NCI-H1048 (cell line): Measurements from ENCODE around the gene C10orf120.

Source experiments
- DNase-seq: peaks from one replicate; lab custom pipeline; 2025; lab: John Stamatoyannopoulos, UW

Gene C10orf120

GRCh38 chr10:122703483-122704448 lies 4.1 kb upstream of the C10orf120 start:
- DNase-seq: no peak

DNA sequence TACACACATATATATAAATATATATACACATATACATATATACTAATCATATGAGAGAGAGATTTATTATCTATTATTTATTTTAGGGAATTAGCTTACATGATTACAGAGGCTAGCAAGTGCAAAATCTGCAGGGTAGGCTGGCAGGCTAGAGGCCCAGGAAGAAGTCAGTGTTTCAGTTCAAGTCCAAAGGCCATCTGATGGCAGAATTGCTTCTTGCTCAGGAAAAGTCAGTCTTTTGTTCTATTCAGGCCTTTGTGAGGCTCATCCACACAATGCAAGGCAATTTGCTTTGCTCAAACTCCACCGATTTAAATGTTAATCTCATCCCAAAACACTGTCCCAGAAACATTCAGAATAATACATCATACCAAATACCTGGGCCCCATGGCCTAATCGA lies 2.6 kb upstream of the C10orf120 start:
- no peak for DNase-seq

- DNase-seq: no peak
These were observed 2.0 kb upstream of the C10orf120 start for GRCh38 chr10:122701652-122702051.

GRCh38 chr10:122696687-122697086 lies 3.0 kb downstream of the C10orf120 start:
- no peak for DNase-seq

DNA sequence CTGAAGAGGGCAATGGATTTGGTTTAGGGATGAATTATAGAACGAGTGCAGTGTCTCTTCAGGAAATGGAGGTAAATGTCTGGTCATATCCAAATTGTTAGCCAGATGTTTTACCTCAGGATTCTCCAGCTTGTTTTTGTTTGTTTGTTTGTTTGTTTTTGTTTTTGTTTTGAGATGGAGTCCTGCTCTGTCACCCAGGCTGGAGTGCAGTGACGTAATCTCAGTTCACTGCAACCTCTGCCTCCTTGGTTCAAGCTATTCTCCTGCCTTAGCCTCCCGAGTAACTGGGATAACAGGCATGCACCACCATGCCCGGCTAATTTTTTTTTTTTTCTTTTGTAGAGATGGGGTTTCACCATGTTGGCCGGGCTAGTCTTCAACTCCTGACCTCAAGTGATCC lies 6.9 kb downstream of the C10orf120 start:
- no peak for DNase-seq

DNA sequence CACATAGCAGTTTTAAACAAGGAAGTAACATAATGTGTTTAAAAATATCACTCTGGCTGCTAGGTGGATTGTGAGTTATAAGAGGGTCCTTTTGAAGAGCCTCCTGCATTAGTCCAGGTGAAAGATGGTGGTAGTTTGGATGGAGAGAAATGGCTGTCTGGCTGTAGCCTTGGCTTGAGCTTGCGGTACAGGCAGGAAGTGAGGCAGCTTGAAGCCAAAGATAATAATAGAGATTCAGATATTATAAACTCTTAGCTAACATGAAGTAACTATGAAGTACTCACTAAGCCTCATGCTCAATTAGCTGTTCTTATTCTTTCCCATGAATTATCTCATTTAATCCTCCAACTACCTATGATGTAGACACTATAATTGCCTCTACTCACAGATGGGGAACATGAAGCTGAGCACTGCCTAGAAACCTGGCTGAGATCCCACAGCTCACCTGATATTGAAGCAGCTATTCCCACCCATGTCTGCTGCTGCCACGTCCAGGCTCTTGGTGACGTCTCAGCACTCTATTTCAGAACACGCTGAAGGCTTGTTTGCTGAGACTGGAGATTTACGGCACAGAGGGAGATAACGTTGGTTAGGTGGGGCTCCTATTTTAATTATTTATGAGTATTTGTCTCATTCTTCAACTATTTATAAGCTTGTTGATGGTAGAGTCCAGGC lies 10.4 kb downstream of the C10orf120 start:
- DNase-seq: no peak

DNA sequence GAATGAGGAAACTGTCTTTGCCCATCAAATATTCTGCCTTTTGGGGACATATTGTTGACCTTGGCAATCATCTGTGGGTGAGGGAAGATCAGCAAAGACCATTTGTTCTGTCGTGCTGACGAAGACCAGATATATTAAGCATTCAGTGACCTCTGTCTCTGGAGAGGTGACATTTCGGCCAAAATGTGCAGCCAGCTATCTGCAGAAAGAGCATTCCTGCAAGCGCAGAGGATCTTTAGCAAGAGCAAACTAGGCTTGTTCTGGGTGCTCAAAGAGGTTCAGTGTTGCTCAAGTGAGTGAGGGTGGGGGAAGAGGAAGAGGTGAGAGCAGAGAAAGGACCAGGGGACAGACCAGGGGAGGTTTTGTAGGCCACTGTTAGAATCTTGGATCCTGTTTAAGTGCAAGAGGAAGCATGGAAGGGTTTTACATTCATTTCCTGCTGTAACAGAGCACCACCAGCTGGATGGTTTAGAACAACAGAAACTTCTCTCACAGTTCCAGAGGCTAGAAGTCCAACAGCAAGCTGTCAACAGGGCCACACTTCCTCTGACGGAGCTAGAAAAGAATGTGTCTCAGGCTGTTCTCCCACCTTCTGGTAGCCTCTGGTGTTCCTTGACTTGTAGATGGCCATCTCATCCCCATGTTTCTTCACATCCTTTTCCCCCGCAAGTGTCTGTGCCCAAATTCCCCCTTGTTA lies 11.2 kb downstream of the C10orf120 start:
- DNase-seq: no peak

- DNase-seq: no peak
These were observed 17.1 kb downstream of the C10orf120 start for GRCh38 chr10:122682522-122682921.

DNA sequence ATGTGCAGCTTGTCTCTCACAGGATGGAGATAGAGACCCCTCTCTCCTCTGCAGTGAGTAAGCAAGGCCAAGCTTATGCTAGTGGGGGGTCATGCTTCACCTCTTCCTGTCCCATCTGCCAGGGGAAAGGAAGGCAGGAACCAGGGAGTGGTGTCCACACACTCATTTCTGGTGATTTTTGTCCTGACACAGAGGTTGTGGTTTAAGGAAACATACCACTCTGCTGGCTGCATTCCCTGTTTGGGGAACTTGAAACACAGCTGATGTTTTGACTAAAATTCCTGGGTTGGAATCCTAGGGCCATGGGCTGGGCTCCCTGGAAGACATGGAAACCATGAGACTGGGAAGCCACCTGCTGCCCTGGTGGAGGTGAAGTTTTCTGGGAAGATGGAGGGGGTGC lies 21.4 kb downstream of the C10orf120 start:
- no peak for DNase-seq

DNA sequence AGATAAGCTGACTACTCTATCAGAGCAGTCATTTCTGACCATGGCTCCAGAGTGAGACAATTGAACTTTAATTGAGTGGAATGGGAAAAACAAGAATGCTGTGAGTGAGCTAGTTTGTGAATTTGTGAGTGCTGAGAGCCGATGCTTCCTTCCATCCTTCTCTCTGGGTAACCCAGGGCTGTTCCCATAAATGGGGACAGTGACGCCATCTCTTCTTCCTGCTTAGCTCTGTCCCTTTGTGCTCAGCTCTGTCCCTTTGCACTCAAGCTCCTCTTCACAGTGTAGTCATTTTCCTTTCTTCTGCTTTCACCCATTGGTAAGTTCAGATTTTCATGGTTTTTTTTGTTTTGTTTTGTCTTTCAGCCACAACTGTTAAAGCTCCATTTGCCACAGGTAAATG lies 24.4 kb downstream of the C10orf120 start:
- DNase-seq: no peak

DNA sequence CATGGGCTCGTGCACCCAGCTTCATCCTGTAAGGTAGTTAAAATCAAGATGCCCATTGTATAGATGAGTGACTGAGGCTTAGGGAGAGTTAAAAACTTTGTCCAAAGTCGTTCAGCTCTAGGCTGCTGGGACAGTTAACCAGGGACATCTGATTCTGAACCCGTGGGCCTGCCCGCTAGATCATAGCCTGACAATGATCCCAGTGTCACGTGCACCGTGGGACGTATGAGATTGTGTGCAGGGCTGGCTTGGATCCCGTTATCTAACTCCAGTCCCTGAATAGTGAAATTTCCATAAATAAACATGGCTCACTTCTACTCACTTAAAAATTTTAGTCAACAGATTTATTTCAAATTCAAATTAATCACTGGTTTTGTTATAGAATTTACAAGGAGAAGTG lies 24.9 kb downstream of the C10orf120 start:
- DNase-seq: no peak

DNA sequence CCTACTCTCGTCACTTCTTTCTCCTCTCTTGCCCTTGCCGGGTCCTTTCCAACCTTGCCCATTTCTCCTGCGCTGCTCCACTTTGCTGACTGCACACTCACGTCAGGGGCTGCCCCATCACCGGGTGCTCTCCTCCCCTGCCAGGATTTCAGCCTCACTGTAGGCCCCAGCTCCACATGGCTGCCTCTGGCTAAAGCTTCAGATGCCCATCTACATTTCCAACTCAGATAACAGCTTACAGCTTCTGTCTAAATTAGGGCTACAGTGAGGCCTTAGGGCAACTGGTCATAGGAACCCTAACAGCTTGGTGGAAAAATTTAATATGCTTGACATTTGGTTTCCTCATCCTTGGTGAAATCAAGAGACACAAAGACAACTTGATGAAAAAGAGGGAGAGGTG lies 25.9 kb downstream of the C10orf120 start:
- no peak for DNase-seq

DNA sequence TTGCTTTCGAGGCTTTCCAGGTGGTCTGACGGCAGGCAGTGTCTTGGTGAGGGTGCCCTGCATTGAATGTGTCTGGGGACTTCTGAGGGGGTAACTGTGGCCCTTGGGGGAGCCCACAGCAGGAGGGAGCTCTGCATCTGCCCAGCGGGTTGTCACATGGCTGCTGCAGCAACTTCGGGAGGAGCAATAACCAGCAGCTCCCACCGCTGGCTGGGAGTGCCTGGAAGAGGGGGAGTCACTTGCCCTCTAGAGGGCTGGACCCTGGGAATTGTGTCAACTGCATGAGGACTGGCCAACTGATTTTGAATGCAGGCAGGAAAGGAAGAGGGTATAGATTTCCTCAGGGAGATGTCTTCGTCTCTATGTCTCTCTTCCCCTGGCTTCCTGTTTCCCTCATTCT lies 26.4 kb downstream of the C10orf120 start:
- no peak for DNase-seq

GRCh38 chr10:122672655-122673054 lies 27.0 kb downstream of the C10orf120 start:
- DNase-seq: no peak

- no peak for DNase-seq
These were observed 28.3 kb downstream of the C10orf120 start for GRCh38 chr10:122671355-122671754.

- DNase-seq: no peak
These were observed 29.8 kb downstream of the C10orf120 start for GRCh38 chr10:122669842-122670241.

DNA sequence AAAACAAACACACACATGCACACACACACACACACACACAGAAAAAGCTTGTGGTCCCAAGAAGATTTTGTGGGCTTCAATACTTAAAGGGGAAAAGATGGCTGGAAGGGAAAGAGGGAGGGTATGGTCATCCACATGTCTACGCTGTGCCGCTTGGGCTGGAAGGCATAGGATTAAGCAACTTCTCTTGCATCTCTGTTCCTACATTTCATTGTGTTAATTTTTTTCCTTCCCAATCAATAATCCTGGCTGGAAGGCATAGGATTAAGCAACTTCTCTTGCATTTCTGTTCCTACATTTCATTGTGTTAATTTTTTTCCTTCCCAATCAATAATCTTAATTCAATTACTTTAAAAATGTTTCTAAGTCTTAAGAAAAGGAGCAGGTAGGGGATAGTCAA lies 30.6 kb downstream of the C10orf120 start:
- DNase-seq: no peak

- no peak for DNase-seq
These were observed 33.7 kb downstream of the C10orf120 start for GRCh38 chr10:122665946-122666345.

GRCh38 chr10:122665329-122665860 lies 34.3 kb downstream of the C10orf120 start:
- DNase-seq: no peak

GRCh38 chr10:122664501-122664900 lies 35.1 kb downstream of the C10orf120 start:
- DNase-seq: no peak

DNA sequence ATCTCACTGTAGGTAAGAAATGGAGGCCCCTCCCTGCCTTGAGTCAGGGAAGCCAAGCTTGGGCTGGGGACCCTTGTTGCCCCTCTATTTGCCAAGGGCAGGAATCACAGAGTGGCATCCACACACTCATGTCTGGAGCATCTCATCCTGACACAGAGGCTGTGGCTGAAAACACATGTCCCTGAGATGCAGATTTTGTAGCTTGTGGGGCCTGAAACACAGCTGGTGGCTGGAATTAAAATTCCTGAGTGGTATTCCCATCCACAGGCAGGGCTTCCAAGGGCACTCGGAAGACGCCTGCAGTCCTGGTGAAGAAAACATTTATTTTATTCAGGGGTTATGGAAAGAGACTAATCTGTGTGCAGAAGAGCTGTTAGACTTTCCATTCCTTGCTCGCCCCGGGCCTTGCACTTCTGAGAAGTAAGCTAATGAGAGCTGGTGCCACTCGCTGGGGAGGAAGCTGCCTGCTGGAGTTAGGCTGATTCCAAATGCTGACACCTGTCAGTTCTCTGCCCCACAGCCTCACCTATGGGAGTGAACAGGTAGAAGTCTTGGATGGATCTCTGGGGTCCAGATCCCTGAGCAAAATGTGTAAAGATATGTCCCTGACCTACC lies 36.0 kb downstream of the C10orf120 start:
- no peak for DNase-seq

- no peak for DNase-seq
These were observed 37.4 kb downstream of the C10orf120 start for GRCh38 chr10:122662231-122662630.
